ENCODE data around the gene LAMA3. TPM values are rescaled to one million over a fixed set of nuclear protein-coding genes. Genes with fewer than 3 reads are reported as not detected.

LAMA3 gene
- total RNA-seq, 1 donor from 2014 or later: 0.11 TPM

- intact Hi-C loops (cut with micrococcal nuclease): no loop called here
Measured at GRCh38 chr18:23875966-23876895, 187.0 kb downstream of the LAMA3 start.

GRCh38 chr18:23876921-23877320, 187.7 kb downstream of the LAMA3 start:
- intact Hi-C loops (cut with micrococcal nuclease): no loop called here

- intact Hi-C loops (cut with micrococcal nuclease): no loop called here
Measured at GRCh38 chr18:23877371-23877770, 188.1 kb downstream of the LAMA3 start.

- intact Hi-C loops (cut with micrococcal nuclease): no loop called here
Measured at GRCh38 chr18:23878336-23878900, 189.2 kb downstream of the LAMA3 start.

GRCh38 chr18:23879126-23879525, 189.9 kb downstream of the LAMA3 start:
- intact Hi-C loops (cut with micrococcal nuclease): no loop called here

- intact Hi-C loops (cut with micrococcal nuclease): no loop called here
Measured at GRCh38 chr18:23879544-23879943, 190.3 kb downstream of the LAMA3 start.

GRCh38 chr18:23879966-23880565, 190.8 kb downstream of the LAMA3 start:
- intact Hi-C loops (cut with micrococcal nuclease): no loop called here

GRCh38 chr18:23880931-23881617, 191.8 kb downstream of the LAMA3 start:
- intact Hi-C loops (cut with micrococcal nuclease): no loop called here

- intact Hi-C loops (cut with micrococcal nuclease): no loop called here
Measured at GRCh38 chr18:23881778-23882177, 192.5 kb downstream of the LAMA3 start.

GRCh38 chr18:23882616-23883276, 193.5 kb downstream of the LAMA3 start:
- intact Hi-C loops (cut with micrococcal nuclease): no loop called here

- intact Hi-C loops (cut with micrococcal nuclease): no loop called here
Measured at GRCh38 chr18:23883277-23883790, 194.1 kb downstream of the LAMA3 start.

GRCh38 chr18:23884681-23885375, 195.6 kb downstream of the LAMA3 start:
- intact Hi-C loops (cut with micrococcal nuclease): loop anchor here (1.0 kb wide), 1 partner anchor 57 kb away; no protein-coding TSS in a partner anchor

- intact Hi-C loops (cut with micrococcal nuclease): loop anchor here (1.0 kb wide), 1 partner anchor 57 kb away; no protein-coding TSS in a partner anchor
Measured at GRCh38 chr18:23885750-23886149, 196.5 kb downstream of the LAMA3 start.

GRCh38 chr18:23887035-23887434, 197.8 kb downstream of the LAMA3 start:
- intact Hi-C loops (cut with micrococcal nuclease): no loop called here

GRCh38 chr18:23887493-23887892, 198.2 kb downstream of the LAMA3 start:
- intact Hi-C loops (cut with micrococcal nuclease): no loop called here

GRCh38 chr18:23888881-23889280, 199.6 kb downstream of the LAMA3 start:
- intact Hi-C loops (cut with micrococcal nuclease): no loop called here

- intact Hi-C loops (cut with micrococcal nuclease): no loop called here
Measured at GRCh38 chr18:23889907-23890306, 200.7 kb downstream of the LAMA3 start.

GRCh38 chr18:23890589-23890988, 201.3 kb downstream of the LAMA3 start:
- intact Hi-C loops (cut with micrococcal nuclease): no loop called here

GRCh38 chr18:23893653-23894052, 204.4 kb downstream of the LAMA3 start:
- intact Hi-C loops (cut with micrococcal nuclease): no loop called here

GRCh38 chr18:23894661-23895175, 205.5 kb downstream of the LAMA3 start:
- intact Hi-C loops (cut with micrococcal nuclease): no loop called here
